OCI-LY3 (cell line): ENCODE data around the gene ADTRP.

ENCODE experiments used
- H2AFZ ChIP-seq: fragments of 200-600, 300-600 bp; shearing (Covaris generic); 2 replicates; pipeline ENCODE4 v1.6.0; 2014; ENCODE audit warnings: antibody characterized with exemption, low read depth, low read length
- H3K27ac ChIP-seq: fragments of 200-600, 300-600 bp; sonication (generic); 2 replicates; pipeline ENCODE4 v1.5.1; 2014; ENCODE audit warnings: mild to moderate bottlenecking, low read length, moderate library complexity, mixed read lengths
- H3K27me3 ChIP-seq: fragments of 200-600, 300-600 bp; sonication (generic); 2 replicates; pipeline ENCODE4 v1.6.1; 2014; ENCODE audit warnings: low read depth, low read length, mixed read lengths
- H3K36me3 ChIP-seq: fragments of 200-600, 300-600 bp; sonication (generic); replicated peaks from 2 replicates; pipeline ENCODE3; 2014; ENCODE audit warnings: low read depth, low read length, mixed read lengths
- H3K4me1 ChIP-seq: fragments of 300-600, 200-600 bp; sonication (generic); 2 replicates; pipeline ENCODE4 v1.6.1; 2014; ENCODE audit warnings: low read length, mixed read lengths
- H3K4me2 ChIP-seq: fragments of 200-600, 300-600 bp; sonication (generic); 2 replicates; pipeline ENCODE4 v1.6.1; 2014; ENCODE audit warnings: low read length, mixed read lengths
- H3K4me3 ChIP-seq: fragments of 300-600, 200-600 bp; sonication (generic); 2 replicates; pipeline ENCODE4 v1.5.1; 2014; ENCODE audit warnings: antibody characterized with exemption, mild to moderate bottlenecking, low read length, moderate library complexity
- H3K79me2 ChIP-seq: fragments of 300-600, 200-600 bp; shearing (Covaris generic); 2 replicates; pipeline ENCODE4 v1.6.1; 2014; ENCODE audit warnings: mild to moderate bottlenecking, low read length, mixed read lengths
- H3K9ac ChIP-seq: fragments of 300-600, 200-600 bp; shearing (Covaris generic); 2 replicates; pipeline ENCODE4 v1.6.0; 2014; ENCODE audit warnings: mild to moderate bottlenecking, low read length, moderate library complexity
- H3K9me3 ChIP-seq: fragments of 200-600, 300-600 bp; shearing (Covaris generic); 2 replicates; pipeline ENCODE4 v1.6.1; 2014; ENCODE audit warnings: low read length, mixed read lengths; ENCODE audit not compliant: insufficient read depth
- H4K20me1 ChIP-seq: fragments of 200-600, 300-600 bp; sonication (generic); 2 replicates; pipeline ENCODE4 v1.6.1; 2016; ENCODE audit warnings: low read length, mixed read lengths; ENCODE audit not compliant: insufficient read depth
- EZH2phosphoT487 ChIP-seq: fragments of 200-600 bp; shearing (Covaris generic); IDR thresholded peaks from 2 replicates; pipeline ENCODE4 v1.6.1; 2018; ENCODE audit warnings: antibody characterized with exemption, mixed run types, low read depth
- TF ChIP-seq, protein P1 (sequence below): fragments of 200-600, 300-600 bp; sonication (generic); IDR thresholded peaks from 2 replicates; pipeline ENCODE4 v1.5.1; 2014; ENCODE audit warnings: antibody characterized with exemption, low read length, low read depth

Gene ADTRP

DNA sequence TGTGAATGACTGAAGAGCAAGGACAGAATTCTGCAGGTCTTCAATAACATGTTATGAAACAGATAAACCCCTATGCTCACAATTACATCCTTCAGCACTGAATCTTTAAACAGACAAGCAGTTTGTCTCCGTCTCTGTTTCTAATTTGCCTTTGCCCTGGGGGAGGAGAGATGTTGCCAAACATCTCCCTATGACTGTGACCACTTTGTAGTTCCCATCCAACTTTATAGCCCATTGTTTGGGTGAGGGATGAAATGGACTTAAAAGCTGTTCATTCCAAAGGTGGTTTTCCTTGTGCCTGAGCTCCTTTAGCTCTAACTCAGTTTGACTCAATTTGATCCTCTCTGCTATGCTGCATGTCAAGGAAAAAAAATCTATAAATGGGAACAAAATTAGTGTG is 19.5 kb upstream of the ADTRP start:
- Histone ChIP-seq H2AFZ (no peak overlapping the region), H3K9ac (no peak overlapping the region), H3K27me3 (no peaks in the 10 kb centered on the region), H3K36me3 (no peaks in the 10 kb centered on the region), H3K9me3 (no peaks in the 10 kb centered on the region), H3K27ac (no peak overlapping the region), H3K4me3 (no peak overlapping the region), H3K4me1 (peaks cover 7% of the 10 kb centered on the region), H3K4me2 (no peak overlapping the region), H3K79me2 (no peaks in the 10 kb centered on the region), H4K20me1 (no peaks in the 10 kb centered on the region)
- TF ChIP-seq, protein P1, sequence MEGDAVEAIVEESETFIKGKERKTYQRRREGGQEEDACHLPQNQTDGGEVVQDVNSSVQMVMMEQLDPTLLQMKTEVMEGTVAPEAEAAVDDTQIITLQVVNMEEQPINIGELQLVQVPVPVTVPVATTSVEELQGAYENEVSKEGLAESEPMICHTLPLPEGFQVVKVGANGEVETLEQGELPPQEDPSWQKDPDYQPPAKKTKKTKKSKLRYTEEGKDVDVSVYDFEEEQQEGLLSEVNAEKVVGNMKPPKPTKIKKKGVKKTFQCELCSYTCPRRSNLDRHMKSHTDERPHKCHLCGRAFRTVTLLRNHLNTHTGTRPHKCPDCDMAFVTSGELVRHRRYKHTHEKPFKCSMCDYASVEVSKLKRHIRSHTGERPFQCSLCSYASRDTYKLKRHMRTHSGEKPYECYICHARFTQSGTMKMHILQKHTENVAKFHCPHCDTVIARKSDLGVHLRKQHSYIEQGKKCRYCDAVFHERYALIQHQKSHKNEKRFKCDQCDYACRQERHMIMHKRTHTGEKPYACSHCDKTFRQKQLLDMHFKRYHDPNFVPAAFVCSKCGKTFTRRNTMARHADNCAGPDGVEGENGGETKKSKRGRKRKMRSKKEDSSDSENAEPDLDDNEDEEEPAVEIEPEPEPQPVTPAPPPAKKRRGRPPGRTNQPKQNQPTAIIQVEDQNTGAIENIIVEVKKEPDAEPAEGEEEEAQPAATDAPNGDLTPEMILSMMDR: no peak
- no peak for TF ChIP-seq EZH2phosphoT487

GRCh38 chr6:11796829-11797228 is 18.2 kb upstream of the ADTRP start:
- H3K27ac ChIP-seq: no peak overlapping the region
- no peak overlapping the region for H2AFZ ChIP-seq
- H3K4me3 ChIP-seq: no peak overlapping the region
- no peaks in the 10 kb centered on the region for H3K9me3 ChIP-seq
- H3K79me2 ChIP-seq: no peaks in the 10 kb centered on the region
- no peaks in the 10 kb centered on the region for H3K36me3 ChIP-seq
- H3K4me2 ChIP-seq: no peak overlapping the region
- no peaks in the 10 kb centered on the region for H3K27me3 ChIP-seq
- H4K20me1 ChIP-seq: no peaks in the 10 kb centered on the region
- no peak overlapping the region for H3K9ac ChIP-seq
- H3K4me1 ChIP-seq: peaks cover 7% of the 10 kb centered on the region
- no peak for TF ChIP-seq EZH2phosphoT487
- TF ChIP-seq, protein P1: no peak

GRCh38 chr6:11795403-11795802 is 16.8 kb upstream of the ADTRP start:
- Histone ChIP-seq H3K9me3 (no peaks in the 10 kb centered on the region), H4K20me1 (no peaks in the 10 kb centered on the region), H3K79me2 (no peaks in the 10 kb centered on the region), H3K4me2 (peak overlapping the region; percentile 44), H3K9ac (no peak overlapping the region), H3K27me3 (no peaks in the 10 kb centered on the region), H2AFZ (no peak overlapping the region), H3K4me1 (peaks cover 7% of the 10 kb centered on the region), H3K4me3 (no peak overlapping the region), H3K36me3 (no peaks in the 10 kb centered on the region), H3K27ac (no peak overlapping the region)
- TF ChIP-seq, protein P1: no peak
- TF ChIP-seq EZH2phosphoT487: no peak

DNA sequence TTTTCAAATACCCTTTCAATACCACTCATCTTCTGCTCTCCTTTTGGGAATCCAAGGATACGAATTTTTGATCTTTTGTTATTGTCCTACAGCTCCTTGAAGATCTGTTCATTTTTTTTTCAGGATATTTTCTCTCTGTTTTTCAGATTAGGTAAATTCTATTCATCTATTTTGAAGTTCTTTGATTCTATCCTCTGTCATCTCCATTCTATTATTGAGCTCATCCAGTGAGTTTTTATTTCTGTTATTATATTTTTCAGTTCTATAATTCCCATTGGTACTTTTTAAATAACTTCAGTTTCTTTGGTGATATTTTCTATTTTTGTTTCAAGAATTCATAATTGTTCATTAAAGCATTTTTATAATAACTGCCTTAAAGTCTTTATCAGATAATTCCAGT is 14.7 kb upstream of the ADTRP start:
- Histone ChIP-seq H3K4me3 (no peak overlapping the region), H3K4me2 (no peak overlapping the region), H3K36me3 (no peaks in the 10 kb centered on the region), H3K9me3 (no peaks in the 10 kb centered on the region), H3K27me3 (no peaks in the 10 kb centered on the region), H3K27ac (no peak overlapping the region), H2AFZ (no peak overlapping the region), H3K4me1 (peaks cover 7% of the 10 kb centered on the region), H4K20me1 (no peaks in the 10 kb centered on the region), H3K79me2 (no peaks in the 10 kb centered on the region), H3K9ac (no peak overlapping the region)
- TF ChIP-seq, protein P1: no peak
- no peak for TF ChIP-seq EZH2phosphoT487
